Activated CD4-positive, alpha-beta memory T cell treated with anti-CD3 and anti-CD28 coated beads, Interleukin-2, amount 10 ng/mL, durations not matched to agents 7 days and 5 days (primary cell): ENCODE measurements around the gene AQP1. TPM values are rescaled to one million over a fixed set of nuclear protein-coding genes. Genes with fewer than 3 reads are reported as not detected.

ENCODE experiments used
- CTCF ChIA-PET: fragments of 350-600 bp; sonication (Branson Sonifier 250); formaldehyde crosslinking; loops from one replicate; lab custom pipeline; 2021; ENCODE audit warnings: antibody characterized with exemption, inconsistent platforms; lab: Charles Lee
- POLR2A ChIA-PET: fragments of 350-600 bp; sonication (Branson Sonifier 250); formaldehyde crosslinking; loops from one replicate; lab custom pipeline; 2021; ENCODE audit warnings: antibody characterized with exemption; lab: Charles Lee
- DNase-seq: peaks from one replicate; pipeline ENCODE4 v3.0.0-alpha.2; 2020
- H3K27ac Mint-ChIP-seq: one replicate; pipeline ENCODE4 v1.8.0; 2021; ENCODE audit warnings: mild to moderate bottlenecking, mixed read lengths
- H3K27me3 Mint-ChIP-seq: one replicate; pipeline ENCODE4 v1.8.0; 2021; ENCODE audit warnings: mixed read lengths
- H3K36me3 Mint-ChIP-seq: one replicate; pipeline ENCODE4 v1.8.0; 2021; ENCODE audit warnings: low read depth, mixed read lengths
- H3K4me1 Mint-ChIP-seq: one replicate; pipeline ENCODE4 v1.8.0; 2021; ENCODE audit warnings: mixed read lengths
- H3K4me3 Mint-ChIP-seq: one replicate; pipeline ENCODE4 v1.8.0; 2021; ENCODE audit warnings: mild to moderate bottlenecking, mixed read lengths
- H3K9me3 Mint-ChIP-seq: one replicate; pipeline ENCODE4 v1.8.0; 2021; ENCODE audit warnings: mixed read lengths
- total RNA-seq, 2 experiments: library from RNA; stranded (reverse); gene quantifications; one replicate each; pipeline ENCODE4 v1.2.3, GENCODE V29; 2021

Gene AQP1
- total RNA-seq, 2 experiments from 2014 or later: 0.18 to 0.25 TPM

- DNase-seq: no peak
- ChIA-PET CTCF (interaction anchor here (1.4 to 2.4 kb wide), 2 partner anchors 12 to 33 kb away, joined by 6 to 11 read pairs; no protein-coding TSS in a partner anchor), POLR2A (no interaction called here)
- Mint-ChIP-seq H3K27me3 (peaks cover 14% of the 10 kb centered on the region), H3K4me3 (no peak overlapping the region), H3K27ac (no peak overlapping the region), H3K9me3 (no peaks in the 10 kb centered on the region), H3K36me3 (no peaks in the 10 kb centered on the region), H3K4me1 (peaks cover 10% of the 10 kb centered on the region)
These were observed 60.3 kb downstream of the AQP1 start for GRCh38 chr7:30971840-30972563.

GRCh38 chr7:30973292-30973691 lies 61.6 kb downstream of the AQP1 start:
- CTCF ChIA-PET: interaction anchor here (0.5 to 1.7 kb wide), 7 partner anchors 8 to 154 kb away, joined by 3 to 10 read pairs (median 4); no protein-coding TSS in a partner anchor
- H3K27ac Mint-ChIP-seq: peak overlapping the region; percentile 22
- DNase-seq: no peak
- H3K36me3 Mint-ChIP-seq: no peaks in the 10 kb centered on the region
- H3K4me3 Mint-ChIP-seq: no peak overlapping the region
- H3K27me3 Mint-ChIP-seq: peaks cover 17% of the 10 kb centered on the region
- peaks cover 10% of the 10 kb centered on the region for H3K4me1 Mint-ChIP-seq
- POLR2A ChIA-PET: no interaction called here
- H3K9me3 Mint-ChIP-seq: no peaks in the 10 kb centered on the region

GRCh38 chr7:30973791-30974604 lies 62.3 kb downstream of the AQP1 start:
- Mint-ChIP-seq H3K4me1 (peaks cover 10% of the 10 kb centered on the region), H3K36me3 (no peaks in the 10 kb centered on the region), H3K9me3 (no peaks in the 10 kb centered on the region), H3K27me3 (peaks cover 17% of the 10 kb centered on the region), H3K4me3 (no peak overlapping the region), H3K27ac (no peak overlapping the region)
- CTCF ChIA-PET: interaction anchor here (0.5 to 1.7 kb wide), 8 partner anchors 8 to 155 kb away, joined by 3 to 10 read pairs (median 5); no protein-coding TSS in a partner anchor
- DNase-seq: no peak
- POLR2A ChIA-PET: no interaction called here

GRCh38 chr7:30974605-30975255 lies 63.1 kb downstream of the AQP1 start:
- Mint-ChIP-seq H3K27ac (no peak overlapping the region), H3K36me3 (no peaks in the 10 kb centered on the region), H3K4me3 (no peak overlapping the region), H3K9me3 (no peaks in the 10 kb centered on the region), H3K4me1 (peaks cover 10% of the 10 kb centered on the region), H3K27me3 (peaks cover 17% of the 10 kb centered on the region)
- peak; percentile 64 for DNase-seq
- ChIA-PET POLR2A (no interaction called here), CTCF (interaction anchor here (1.1 to 1.7 kb wide), 4 partner anchors 9 to 151 kb away, joined by 5 to 6 read pairs (median 5); no protein-coding TSS in a partner anchor)

Other genes starting within 250 kb of the AQP1 start
- not detected for gene CRHR2, start 229.4 kb upstream of the AQP1 start, total RNA-seq
- 1 to 10 TPM in 1 of 2 experiments, under 1 TPM in 1; 0.40 to 1.0 TPM for gene INMT, start 159.7 kb upstream of the AQP1 start, total RNA-seq
- 1 to 10 TPM; 1.5 TPM for gene MINDY4, start 140.4 kb upstream of the AQP1 start, total RNA-seq
- not detected for gene GHRHR, start 52.1 kb downstream of the AQP1 start, total RNA-seq
- gene ADCYAP1R1, start 140.5 kb downstream of the AQP1 start, total RNA-seq: not detected